Gastrocnemius medialis (tissue), 4 donors: ENCODE results near the gene ZAP70.

Experiments
- CTCF ChIP-seq, 5 experiments: fragments of 450-650 bp in 3 of 5; fragments of 200-600 bp in 2 of 5; sonication (generic) in 2 of 5; IDR thresholded peaks in 4 of 5; conservative IDR thresholded peaks in 1 of 5; 1 replicate in 4 of 5; 2 replicates in 1 of 5; pipeline ENCODE4 v1.5.1; 2016 to 2019; ENCODE audit warnings: antibody characterized with exemption in 5 of 5, mild to moderate bottlenecking in 3 of 5, moderate library complexity in 3 of 5
- POLR2A ChIP-seq, 2 donors: fragments of 450-650 bp; IDR thresholded peaks; one replicate each; pipeline ENCODE4 v1.6.1; 2017; ENCODE audit warnings: antibody characterized with exemption in 2 of 2, mild to moderate bottlenecking in 2 of 2, moderate library complexity in 2 of 2

DNA sequence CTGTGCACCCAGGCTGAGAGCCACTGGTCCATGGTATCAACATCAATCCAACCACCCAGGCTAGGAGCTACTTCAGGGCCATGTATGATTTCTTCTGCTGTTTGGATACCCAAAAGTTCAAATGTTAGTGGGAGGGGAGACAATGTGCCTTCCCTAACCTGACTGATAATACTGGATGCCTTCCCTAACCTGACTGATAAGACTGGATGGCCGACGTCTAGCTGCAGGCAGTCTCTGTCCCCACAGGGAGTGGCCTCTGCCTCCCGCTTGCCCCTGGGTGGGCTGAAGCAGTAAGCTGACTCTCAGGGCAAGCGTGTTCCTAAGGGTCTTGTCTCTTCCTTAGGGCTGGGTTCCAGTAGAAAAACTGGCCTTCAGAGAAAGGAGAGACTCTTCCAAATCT, 65.8 kb downstream of the ZAP70 start:
- TF ChIP-seq POLR2A (IDR thresholded peaks at IDR 0.05) (no peak), CTCF (IDR thresholded peaks at IDR 0.05 in 4 of 5, conservative IDR thresholded peaks at IDR 0.05 in 1 of 5) (no peak)
